ENCODE results near the gene DPY19L3.

DNA sequence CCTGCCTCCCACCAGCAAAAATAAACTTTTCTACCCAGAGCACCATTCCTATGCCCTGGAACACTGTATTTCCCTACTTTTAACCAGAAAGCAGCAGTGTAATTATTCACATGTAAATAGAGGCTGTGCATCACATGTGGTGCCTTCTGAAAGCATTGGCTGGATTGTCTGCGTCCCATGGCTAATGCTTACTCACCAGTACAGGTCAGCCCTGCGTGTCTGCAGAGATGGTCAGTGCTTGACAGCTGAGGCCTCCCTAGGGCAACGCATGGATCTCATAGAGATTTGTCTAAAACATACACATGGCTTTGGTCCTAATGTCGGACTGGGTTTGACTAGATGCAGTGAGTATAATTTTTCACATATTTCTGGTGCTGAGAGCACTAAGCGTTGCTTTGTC, 64.2 kb downstream of the DPY19L3 start:
- TF ChIP-seq POLR2A (IDR thresholded peaks at IDR 0.05), result no peak
- TF ChIP-seq, protein P1, sequence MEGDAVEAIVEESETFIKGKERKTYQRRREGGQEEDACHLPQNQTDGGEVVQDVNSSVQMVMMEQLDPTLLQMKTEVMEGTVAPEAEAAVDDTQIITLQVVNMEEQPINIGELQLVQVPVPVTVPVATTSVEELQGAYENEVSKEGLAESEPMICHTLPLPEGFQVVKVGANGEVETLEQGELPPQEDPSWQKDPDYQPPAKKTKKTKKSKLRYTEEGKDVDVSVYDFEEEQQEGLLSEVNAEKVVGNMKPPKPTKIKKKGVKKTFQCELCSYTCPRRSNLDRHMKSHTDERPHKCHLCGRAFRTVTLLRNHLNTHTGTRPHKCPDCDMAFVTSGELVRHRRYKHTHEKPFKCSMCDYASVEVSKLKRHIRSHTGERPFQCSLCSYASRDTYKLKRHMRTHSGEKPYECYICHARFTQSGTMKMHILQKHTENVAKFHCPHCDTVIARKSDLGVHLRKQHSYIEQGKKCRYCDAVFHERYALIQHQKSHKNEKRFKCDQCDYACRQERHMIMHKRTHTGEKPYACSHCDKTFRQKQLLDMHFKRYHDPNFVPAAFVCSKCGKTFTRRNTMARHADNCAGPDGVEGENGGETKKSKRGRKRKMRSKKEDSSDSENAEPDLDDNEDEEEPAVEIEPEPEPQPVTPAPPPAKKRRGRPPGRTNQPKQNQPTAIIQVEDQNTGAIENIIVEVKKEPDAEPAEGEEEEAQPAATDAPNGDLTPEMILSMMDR (IDR thresholded peaks at IDR 0.05), result no peak

Measured in vagina (tissue), 2 donors.